HG03442 (cell line): ENCODE measurements around the gene MAB21L2.
"Not testable (repeated sequence)": the region's sequence is repeated elsewhere in the genome, so short reads cannot be mapped to it uniquely, and the experiment has no call there.

Source experiments
- ATAC-seq: cut with Tn5 transposase; IDR thresholded peaks from one replicate; pipeline ENCODE4 v1.9.1; 2021; ENCODE audit warnings: mild to moderate bottlenecking, moderate library complexity; ENCODE audit not compliant: unreplicated experiment

The MAB21L2 gene

GRCh38 chr4:150582146-150582872 is at the start of gene MAB21L2:
TSS of gene MAB21L2 (plus strand) at chr4:150582151. CDS start at chr4:150583030, 879 bp downstream.
- no peak for ATAC-seq

DNA sequence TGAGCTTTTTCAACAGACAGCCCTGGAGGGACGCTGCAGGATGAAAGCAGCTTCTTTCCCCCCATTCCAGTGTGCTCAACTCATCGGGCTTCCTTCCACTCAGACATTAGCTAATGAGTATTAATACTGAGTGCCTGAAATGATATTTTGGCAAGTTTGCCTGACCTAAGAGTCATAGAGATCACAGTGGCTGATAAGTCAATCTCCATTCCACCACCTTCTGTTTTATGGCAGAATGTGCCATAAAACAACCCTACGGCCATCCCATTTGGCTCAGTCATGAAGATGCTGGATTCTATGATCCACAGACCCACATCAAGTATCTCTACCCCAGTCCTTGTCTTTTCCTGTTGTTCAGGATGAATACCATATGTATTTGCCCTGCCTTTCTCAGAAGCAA is 48.3 kb upstream of the MAB21L2 start:
- no peak for ATAC-seq

GRCh38 chr4:150534818-150535217 is 47.1 kb upstream of the MAB21L2 start:
- no peak for ATAC-seq

DNA sequence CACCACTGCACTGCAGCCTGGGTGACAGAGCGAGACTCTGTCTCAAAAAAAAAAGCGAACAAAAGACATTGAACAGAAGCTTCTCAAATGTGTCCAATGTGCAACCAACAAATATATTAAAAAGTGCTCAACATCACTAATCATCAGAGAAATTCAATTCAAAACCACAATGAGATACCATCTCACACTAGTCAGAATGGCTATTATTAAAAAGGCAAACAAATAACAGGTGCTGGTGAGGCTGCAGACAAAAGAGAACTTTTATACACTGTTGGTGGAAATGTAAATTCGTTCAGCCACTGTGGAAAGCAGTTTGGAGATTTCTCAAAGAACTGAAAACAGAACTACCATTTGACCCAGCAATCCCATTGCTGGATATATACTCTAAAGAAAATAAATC is 44.0 kb upstream of the MAB21L2 start:
- ATAC-seq: not testable (repeated sequence)

GRCh38 chr4:150540536-150540935 is 41.4 kb upstream of the MAB21L2 start:
- no peak for ATAC-seq

- ATAC-seq: no peak
These were observed 41.0 kb upstream of the MAB21L2 start for GRCh38 chr4:150540959-150541360.

DNA sequence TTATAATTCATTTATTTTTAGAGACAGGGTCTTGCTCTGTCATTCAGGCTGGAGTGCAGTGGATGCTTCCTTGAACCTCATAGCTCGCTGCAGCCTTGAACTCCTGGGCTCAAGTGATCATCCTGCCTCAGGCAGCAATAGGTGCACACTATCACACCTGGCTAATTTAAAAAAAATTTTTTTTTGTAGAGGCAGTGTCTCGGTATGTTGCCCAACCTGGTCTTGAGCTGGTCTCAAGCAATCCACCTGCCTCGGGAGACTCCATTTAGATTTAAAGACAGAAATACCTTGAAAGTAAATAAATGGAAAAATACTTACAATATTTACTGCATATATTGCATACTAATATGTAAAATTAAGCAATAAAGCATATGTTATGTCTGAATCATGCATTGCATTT is 40.3 kb upstream of the MAB21L2 start:
- no peak for ATAC-seq

GRCh38 chr4:150543042-150543441 is 38.9 kb upstream of the MAB21L2 start:
- ATAC-seq: no peak

DNA sequence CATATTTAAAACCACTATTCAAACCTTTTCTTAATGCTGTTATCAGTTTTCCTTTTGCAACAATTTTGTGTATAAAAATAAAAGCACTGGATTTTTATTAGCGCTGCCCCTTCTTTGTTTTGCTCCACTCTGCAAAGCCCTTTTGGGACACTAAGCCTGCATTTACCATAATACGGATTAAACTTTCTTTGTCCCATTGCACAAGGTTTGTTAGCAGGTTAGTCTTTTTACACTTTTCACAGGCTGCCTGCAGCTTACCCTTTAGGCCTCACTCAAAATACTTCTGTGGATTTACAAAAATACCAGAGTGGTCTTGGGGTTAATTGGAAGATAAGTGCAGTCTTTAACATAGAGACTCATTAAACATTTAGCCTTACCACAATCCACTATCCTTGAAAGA is 35.7 kb upstream of the MAB21L2 start:
- no peak for ATAC-seq

DNA sequence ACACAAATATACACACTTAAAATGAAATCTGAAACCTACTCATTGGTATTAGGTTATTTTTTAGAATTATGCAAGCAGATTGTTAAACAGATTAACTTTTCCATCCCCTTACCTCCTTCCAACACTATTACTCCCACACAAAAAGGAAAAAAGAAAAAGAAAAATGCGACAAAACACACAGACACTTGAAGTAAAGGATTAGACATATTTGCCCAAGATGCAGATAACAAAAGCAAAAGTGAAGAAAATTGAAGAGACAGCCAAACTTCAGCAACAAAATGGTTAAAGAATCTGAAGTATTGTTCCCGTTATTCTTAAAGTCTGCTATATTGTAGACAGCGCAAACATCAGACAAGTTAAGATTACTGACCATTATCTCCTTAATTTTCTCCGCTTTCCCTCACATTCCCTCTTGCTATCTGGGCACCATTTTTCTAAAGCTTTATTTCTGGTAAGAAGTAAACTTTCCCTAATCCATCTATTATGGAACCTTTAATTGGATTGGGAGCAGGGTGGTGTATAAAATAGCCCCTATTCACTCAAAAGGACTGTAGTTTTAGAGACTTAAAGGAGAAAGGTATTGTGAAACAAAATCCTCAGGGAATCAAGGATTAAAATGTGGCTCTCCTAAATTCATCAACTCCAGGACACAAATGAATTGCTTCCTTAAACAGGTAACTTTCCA is 34.7 kb upstream of the MAB21L2 start:
- ATAC-seq: no peak

DNA sequence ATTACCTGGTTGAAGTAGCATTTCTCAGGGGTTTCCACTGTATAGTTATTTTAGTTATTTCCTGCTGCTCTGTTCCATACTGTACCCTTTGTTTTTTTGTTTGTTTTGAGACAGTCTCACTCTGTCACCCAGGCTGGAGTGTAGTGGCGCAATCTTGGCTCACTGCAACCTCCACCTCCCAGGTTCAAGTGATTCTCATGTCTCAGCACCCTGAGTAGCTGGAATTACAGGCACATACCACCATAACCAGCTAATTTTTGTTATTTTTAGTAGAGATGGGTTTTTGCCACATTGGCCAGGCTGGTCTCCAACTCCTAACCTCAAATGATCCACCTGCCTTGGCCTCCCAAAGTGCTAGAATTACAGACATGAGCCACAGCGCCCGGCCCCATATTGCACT is 24.1 kb upstream of the MAB21L2 start:
- ATAC-seq: not testable (repeated sequence)

GRCh38 chr4:150561143-150561737 is 20.7 kb upstream of the MAB21L2 start:
- ATAC-seq: no peak

GRCh38 chr4:150562250-150562649 is 19.7 kb upstream of the MAB21L2 start:
- ATAC-seq: no peak

DNA sequence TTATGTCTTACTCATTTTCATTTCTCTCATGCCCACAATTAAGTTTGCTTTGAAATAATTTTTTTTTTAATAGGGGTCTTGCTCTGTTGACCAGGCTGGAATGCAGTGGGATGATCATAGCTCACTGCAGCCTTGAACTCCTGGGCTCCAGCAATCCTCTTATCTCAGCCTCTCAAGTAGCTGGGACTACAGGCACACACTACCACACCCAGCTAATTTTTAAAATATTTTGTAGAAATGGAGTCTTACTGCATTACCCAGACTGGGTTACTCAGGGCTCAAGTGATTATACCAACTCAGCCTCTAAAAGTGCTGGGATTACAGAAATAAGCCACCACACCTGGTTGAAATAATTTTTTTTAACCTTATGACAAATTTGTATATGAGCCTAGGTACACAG is 19.2 kb upstream of the MAB21L2 start:
- no peak for ATAC-seq

- not testable (repeated sequence) for ATAC-seq
These were observed 17.0 kb upstream of the MAB21L2 start for GRCh38 chr4:150564967-150565366.

DNA sequence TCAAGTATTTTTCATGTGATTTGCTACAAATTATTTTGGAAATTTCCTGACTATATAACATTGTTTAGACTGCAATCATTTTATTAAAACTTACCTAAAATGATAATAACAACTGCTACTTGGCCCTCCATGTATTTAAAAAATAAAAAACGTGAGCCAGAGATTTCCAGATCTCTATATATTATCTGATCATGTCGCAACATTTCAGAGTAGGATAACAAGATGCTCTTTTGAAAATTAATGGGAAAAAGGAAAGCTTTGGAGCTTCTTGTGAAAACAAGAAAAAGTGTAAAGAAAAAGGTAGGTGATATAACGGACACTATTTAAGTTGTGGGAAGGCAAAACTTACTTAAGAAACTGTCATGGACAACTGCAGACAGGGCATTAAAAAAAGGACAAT is 14.9 kb upstream of the MAB21L2 start:
- ATAC-seq: no peak

DNA sequence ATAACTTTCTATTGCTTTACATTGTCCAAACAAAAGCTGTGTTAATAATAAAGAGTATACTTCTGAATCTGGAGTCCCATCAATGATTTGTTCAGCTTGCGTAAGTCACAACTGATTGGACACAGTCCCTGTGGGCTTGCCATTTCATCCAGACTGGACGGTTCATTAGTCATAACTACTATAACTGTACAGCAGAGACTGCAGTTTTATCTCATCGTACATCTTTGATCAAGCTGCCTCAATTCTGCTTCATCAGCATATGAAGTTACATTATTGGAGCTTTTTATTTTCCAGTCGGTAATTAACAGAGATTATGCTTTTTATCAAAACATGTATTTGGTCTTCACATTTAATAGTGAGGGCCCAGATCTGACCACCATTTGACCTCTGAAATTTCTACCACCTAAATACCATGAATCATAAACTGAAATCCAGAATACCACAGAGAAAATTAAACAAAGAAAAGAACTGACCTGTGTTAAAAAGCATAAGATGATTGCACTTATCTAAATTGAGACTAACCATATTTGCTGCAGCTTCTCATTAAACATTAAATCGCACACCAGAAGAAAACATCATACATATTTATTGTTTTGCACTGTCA is 12.5 kb upstream of the MAB21L2 start:
- ATAC-seq: no peak

DNA sequence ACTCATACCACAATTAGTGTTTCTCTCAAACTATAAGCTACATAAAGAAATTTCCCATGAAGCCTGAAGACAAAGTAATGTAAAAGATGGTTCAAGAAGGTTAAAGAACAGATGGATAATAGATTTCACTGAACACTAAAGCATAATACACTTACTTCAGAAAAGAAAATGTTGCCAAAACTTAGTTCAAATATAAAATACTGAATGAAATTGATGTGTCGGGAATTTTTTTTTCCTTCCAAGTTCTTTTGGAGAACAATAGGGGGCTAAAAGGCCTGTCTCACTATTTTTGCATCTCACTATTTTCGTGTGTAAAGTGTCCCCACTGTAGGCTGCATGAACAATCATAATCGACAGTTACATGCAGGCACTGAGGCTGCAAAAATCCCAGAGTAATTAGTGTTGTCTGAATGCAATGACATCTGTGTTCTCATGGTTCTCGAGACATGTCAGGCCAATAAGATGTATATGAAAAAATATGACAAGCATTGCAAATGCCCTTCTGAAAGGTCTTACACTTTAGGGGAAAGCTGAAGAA is 11.9 kb upstream of the MAB21L2 start:
- no peak for ATAC-seq

- no peak for ATAC-seq
These were observed 11.1 kb upstream of the MAB21L2 start for GRCh38 chr4:150570862-150571261.

DNA sequence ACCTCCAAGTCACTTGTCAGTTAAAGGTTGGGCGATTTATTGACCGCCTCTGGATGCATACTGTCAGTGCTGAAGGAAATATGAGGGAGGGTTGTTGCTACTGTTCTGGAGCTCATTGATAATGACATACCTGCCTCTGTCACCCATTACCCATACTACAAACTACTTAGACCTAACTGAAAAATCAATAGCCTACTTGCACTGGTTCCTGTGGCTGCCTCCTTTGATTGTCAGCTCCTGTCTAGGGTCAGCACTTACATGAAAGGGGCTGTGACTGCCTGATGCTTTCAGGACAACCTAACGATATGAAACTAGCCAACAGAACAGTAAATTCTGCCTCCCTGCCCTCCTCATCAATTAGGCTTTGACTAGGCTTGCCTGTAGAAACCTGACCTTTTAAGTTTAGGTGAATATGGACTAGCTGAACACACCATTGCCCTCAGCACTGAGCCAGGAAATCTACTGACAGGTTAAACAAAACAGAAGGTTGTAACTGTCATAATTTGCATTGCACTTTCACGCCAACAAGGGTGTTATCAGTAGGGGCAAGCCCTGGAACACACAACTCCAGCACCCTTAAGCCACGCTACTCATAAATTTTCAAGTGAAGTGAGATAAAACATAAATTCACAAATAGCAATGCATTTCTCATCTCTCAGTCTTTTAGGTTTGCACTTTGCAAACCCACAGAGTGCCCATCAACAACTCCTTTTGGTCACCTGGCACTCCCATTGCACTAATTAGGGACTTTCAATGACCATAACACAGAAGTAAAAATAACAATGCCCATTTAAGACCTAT is 9.0 kb upstream of the MAB21L2 start:
- no peak for ATAC-seq

GRCh38 chr4:150573534-150573933 is 8.4 kb upstream of the MAB21L2 start:
- no peak for ATAC-seq
